Trophoblast cell (in vitro differentiated cells and primary cell): ENCODE measurements around the gene CDHR5. TPM values are rescaled to one million over a fixed set of nuclear protein-coding genes. Genes with fewer than 3 reads are reported as not detected.

Experiments
- DNase-seq, 2 donors: peaks; one replicate each; pipeline ENCODE4 v3.0.0-alpha.2; 2016
- H2AFZ ChIP-seq: 2 replicates; pipeline ENCODE4 v1.6.1; 2013; ENCODE audit warnings: low read length, moderate library complexity, mild to moderate bottlenecking; ENCODE audit not compliant: insufficient read depth, poor library complexity
- H2AK5ac ChIP-seq: 2 replicates; pipeline ENCODE4 v1.6.1; 2013; ENCODE audit warnings: mild to moderate bottlenecking, low read length
- H2BK120ac ChIP-seq: 2 replicates; pipeline ENCODE4 v1.6.1; 2013; ENCODE audit warnings: low read length, mild to moderate bottlenecking, moderate library complexity; ENCODE audit not compliant: insufficient read depth, poor library complexity
- H2BK12ac ChIP-seq: 2 replicates; pipeline ENCODE4 v1.6.1; 2013; ENCODE audit warnings: mild to moderate bottlenecking, low read length, moderate library complexity
- H2BK5ac ChIP-seq: 2 replicates; pipeline ENCODE4 v1.6.1; 2013; ENCODE audit warnings: low read length, low read depth, moderate library complexity, mild to moderate bottlenecking; ENCODE audit not compliant: poor library complexity
- H3K14ac ChIP-seq: 2 replicates; pipeline ENCODE4 v1.6.1; 2013; ENCODE audit warnings: mild to moderate bottlenecking, low read length
- H3K18ac ChIP-seq: 2 replicates; pipeline ENCODE4 v1.6.1; 2013; ENCODE audit warnings: mild to moderate bottlenecking, low read length
- H3K23ac ChIP-seq: 2 replicates; pipeline ENCODE4 v1.6.1; 2013; ENCODE audit warnings: low read length
- H3K27ac ChIP-seq: 2 replicates; pipeline ENCODE4 v1.5.1; 2013; ENCODE audit warnings: low read depth, mild to moderate bottlenecking, inconsistent platforms, low read length, moderate library complexity
- H3K27me3 ChIP-seq: 2 replicates; pipeline ENCODE4 v1.6.1; 2013; ENCODE audit warnings: inconsistent platforms, mild to moderate bottlenecking, low read length, moderate library complexity; ENCODE audit not compliant: insufficient read depth
- H3K36me3 ChIP-seq, 2 experiments: 1 replicate in 1 of 2; 2 replicates in 1 of 2; pipeline ENCODE4 v1.6.1; 2013; ENCODE audit warnings: low read length in 2 of 2, mild to moderate bottlenecking in 2 of 2, moderate library complexity in 1 of 2; ENCODE audit not compliant: insufficient read depth in 2 of 2, control insufficient read depth in 1 of 2
- H3K4ac ChIP-seq: 2 replicates; pipeline ENCODE4 v1.6.1; 2013; ENCODE audit warnings: low read depth, mild to moderate bottlenecking, low read length, moderate library complexity
- H3K4me1 ChIP-seq, 2 experiments: 1 replicate in 1 of 2; 2 replicates in 1 of 2; pipeline ENCODE4 v1.6.1; 2013; ENCODE audit warnings: low read length in 2 of 2, mild to moderate bottlenecking in 2 of 2, moderate library complexity in 1 of 2; ENCODE audit not compliant: insufficient read depth in 2 of 2, control insufficient read depth in 1 of 2
- H3K4me2 ChIP-seq: 2 replicates; pipeline ENCODE4 v1.6.1; 2013; ENCODE audit warnings: inconsistent platforms, mild to moderate bottlenecking, low read length, moderate library complexity
- H3K4me3 ChIP-seq: 2 replicates; pipeline ENCODE4 v1.5.1; 2013; ENCODE audit warnings: mild to moderate bottlenecking, low read depth, low read length, inconsistent platforms
- H3K79me1 ChIP-seq: one replicate; pipeline ENCODE4 v1.6.1; 2013; ENCODE audit warnings: low read length
- H3K79me2 ChIP-seq: 2 replicates; pipeline ENCODE4 v1.6.1; 2013; ENCODE audit warnings: low read length, mild to moderate bottlenecking; ENCODE audit not compliant: control insufficient read depth, insufficient read depth, poor library complexity
- H3K9ac ChIP-seq: 2 replicates; pipeline ENCODE4 v1.6.1; 2013; ENCODE audit warnings: mild to moderate bottlenecking, low read length
- H3K9me3 ChIP-seq: 2 replicates; pipeline ENCODE4 v1.6.1; 2013; ENCODE audit warnings: low read depth, mild to moderate bottlenecking, control low read depth, inconsistent platforms, low read length; ENCODE audit not compliant: insufficient read depth
- H4K12ac ChIP-seq: 2 replicates; pipeline ENCODE4 v1.6.1; 2013; ENCODE audit warnings: low read depth, mild to moderate bottlenecking, low read length, moderate library complexity
- H4K8ac ChIP-seq: 2 replicates; pipeline ENCODE4 v1.6.1; 2013; ENCODE audit warnings: low read depth, mild to moderate bottlenecking, low read length, moderate library complexity
- H4K91ac ChIP-seq: one replicate; pipeline ENCODE4 v1.6.1; 2013; ENCODE audit warnings: low read depth, mild to moderate bottlenecking, low read length, moderate library complexity
- WGBS: extraction: QIAGEN DNeasy Blood & Tissue Kit; methylation state at CpG from one replicate; pipeline ENCODE4 v1.1.7; 2013; ENCODE audit warnings: missing lambda C conversion rate; ENCODE audit not compliant: insufficient read length, insufficient coverage; ENCODE audit errors: extremely low coverage; 5-methylcytosine and 5-hydroxymethylcytosine counted together
- polyA plus RNA-seq: library from polyadenylated mRNA; stranded (reverse); fragments of 200-250 nt; gene quantifications from 2 replicates; pipeline ENCODE4 v1.2.3, GENCODE V29; 2013

The CDHR5 gene, protein sequence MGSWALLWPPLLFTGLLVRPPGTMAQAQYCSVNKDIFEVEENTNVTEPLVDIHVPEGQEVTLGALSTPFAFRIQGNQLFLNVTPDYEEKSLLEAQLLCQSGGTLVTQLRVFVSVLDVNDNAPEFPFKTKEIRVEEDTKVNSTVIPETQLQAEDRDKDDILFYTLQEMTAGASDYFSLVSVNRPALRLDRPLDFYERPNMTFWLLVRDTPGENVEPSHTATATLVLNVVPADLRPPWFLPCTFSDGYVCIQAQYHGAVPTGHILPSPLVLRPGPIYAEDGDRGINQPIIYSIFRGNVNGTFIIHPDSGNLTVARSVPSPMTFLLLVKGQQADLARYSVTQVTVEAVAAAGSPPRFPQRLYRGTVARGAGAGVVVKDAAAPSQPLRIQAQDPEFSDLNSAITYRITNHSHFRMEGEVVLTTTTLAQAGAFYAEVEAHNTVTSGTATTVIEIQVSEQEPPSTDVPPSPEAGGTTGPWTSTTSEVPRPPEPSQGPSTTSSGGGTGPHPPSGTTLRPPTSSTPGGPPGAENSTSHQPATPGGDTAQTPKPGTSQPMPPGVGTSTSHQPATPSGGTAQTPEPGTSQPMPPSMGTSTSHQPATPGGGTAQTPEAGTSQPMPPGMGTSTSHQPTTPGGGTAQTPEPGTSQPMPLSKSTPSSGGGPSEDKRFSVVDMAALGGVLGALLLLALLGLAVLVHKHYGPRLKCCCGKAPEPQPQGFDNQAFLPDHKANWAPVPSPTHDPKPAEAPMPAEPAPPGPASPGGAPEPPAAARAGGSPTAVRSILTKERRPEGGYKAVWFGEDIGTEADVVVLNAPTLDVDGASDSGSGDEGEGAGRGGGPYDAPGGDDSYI
- 0.03 and 0.04 TPM in 2 replicates for polyA plus RNA-seq

DNA sequence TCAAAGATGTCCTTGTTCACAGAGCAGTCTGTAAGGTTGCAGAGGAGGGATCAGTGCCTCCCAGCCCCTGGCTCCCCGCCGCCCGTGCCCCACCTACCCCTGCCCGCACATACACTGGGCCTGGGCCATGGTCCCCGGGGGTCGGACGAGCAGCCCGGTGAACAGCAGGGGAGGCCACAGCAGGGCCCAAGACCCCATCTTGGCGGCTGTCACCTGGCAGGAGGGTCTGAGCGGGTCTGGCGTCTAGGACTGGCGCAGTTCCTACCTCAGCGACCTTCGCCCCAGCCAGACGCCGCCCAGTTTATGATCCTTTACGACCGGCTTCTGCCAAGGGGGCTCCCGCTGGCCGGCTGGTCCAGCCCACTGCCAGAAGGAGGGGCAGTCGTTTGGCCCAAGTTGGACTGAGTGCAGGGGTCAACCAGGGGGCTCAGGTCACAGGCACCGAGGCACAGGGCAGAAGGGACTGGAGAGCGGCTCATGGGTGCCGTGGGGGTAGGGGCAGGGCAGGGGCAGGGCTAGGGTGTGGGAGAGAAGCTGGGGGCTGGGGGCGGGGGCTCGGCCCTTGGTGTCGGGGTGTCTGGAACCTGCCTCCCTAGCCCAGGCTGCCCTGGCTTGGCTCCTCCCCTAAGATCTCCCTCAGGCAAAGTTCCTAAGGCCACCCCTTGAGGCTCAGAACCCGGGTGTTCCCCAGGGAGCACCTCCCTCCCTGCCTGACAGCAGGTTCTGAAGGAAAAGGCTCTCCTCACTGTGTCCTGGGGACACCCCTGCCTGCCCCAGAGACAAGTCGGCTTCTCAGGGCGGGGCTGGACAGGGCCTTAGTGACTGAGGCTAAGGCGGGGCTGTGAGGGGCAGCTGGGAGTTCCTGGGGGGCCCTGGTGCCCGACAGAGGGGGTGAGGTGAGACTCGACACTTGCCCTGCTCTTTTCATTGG lies at the start of gene CDHR5:
Gene CDHR5, minus strand, starts transcription at position 251 of the 931 bp plus-strand sequence. Its CDS starts 53 bp downstream, at position 198.
- no peak within 1 kb of the TSS for H3K4ac ChIP-seq
- no CpG with 5 or more reads among the region's 33 CpGs for WGBS

DNA sequence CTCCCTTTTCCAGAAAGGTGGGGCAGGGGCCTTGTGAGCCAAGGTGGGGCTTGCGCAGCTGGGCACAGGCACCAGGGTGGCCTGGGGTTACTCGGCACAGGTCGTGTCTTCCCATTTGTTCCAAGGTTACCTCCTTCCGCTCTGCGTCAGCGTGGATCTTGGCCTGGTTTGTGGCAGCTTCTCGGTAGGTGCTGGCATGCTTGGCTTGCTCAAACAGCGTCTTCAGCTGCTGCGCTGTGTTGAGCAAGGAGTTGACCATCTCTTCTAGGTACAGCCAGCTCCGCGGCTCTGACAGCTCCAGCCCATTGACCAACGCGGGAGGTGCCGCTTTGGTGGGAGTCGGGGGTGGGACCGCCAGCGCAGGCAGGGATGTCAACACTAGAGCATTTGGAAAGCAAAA lies 49.7 kb upstream of the CDHR5 start:
- H2BK120ac ChIP-seq = no peak overlapping the region
- no peak overlapping the region for H3K23ac ChIP-seq
- H3K9ac ChIP-seq = no peak overlapping the region
- no peaks in the 10 kb centered on the region for H3K79me1 ChIP-seq
- H3K79me2 ChIP-seq = no peaks in the 10 kb centered on the region
- H2AFZ ChIP-seq = no peak overlapping the region
- H3K4ac ChIP-seq = no peak overlapping the region
- H2AK5ac ChIP-seq = no peak overlapping the region
- no peaks in the 10 kb centered on the region for H3K9me3 ChIP-seq
- DNase-seq = no peak
- no peak overlapping the region for H3K4me3 ChIP-seq
- H4K91ac ChIP-seq = no peak overlapping the region
- no peak overlapping the region for H3K27ac ChIP-seq
- H3K4me2 ChIP-seq = no peak overlapping the region
- no peak overlapping the region for H4K8ac ChIP-seq
- H3K27me3 ChIP-seq = no peaks in the 10 kb centered on the region
- H3K18ac ChIP-seq = no peak overlapping the region
- H2BK12ac ChIP-seq = no peak overlapping the region
- H4K12ac ChIP-seq = no peak overlapping the region
- peaks cover 35 to 39% of the 10 kb centered on the region in 2 experiments for H3K36me3 ChIP-seq
- H2BK5ac ChIP-seq = no peak overlapping the region
- no peak overlapping the region for H3K14ac ChIP-seq
- no CpG with 5 or more reads among the region's 17 CpGs for WGBS
- no peaks in the 10 kb centered on the region for H3K4me1 ChIP-seq

More for the DNA sequence above, at the start of gene CDHR5:
- H3K23ac ChIP-seq = no peak within 1 kb of the TSS
- no peaks in the 10 kb centered on the region for H3K79me2 ChIP-seq
- no peak within 1 kb of the TSS for H3K18ac ChIP-seq
- peaks cover 5% of the 10 kb centered on the region for H3K27me3 ChIP-seq
- peaks cover 1% of the 10 kb centered on the region for H3K9me3 ChIP-seq
- no peak within 1 kb of the TSS for H2AK5ac ChIP-seq
- no peak within 1 kb of the TSS for H2BK5ac ChIP-seq
- no peak within 1 kb of the TSS for H4K91ac ChIP-seq
- no peak within 1 kb of the TSS for H3K4me2 ChIP-seq
- H3K9ac ChIP-seq = no peak within 1 kb of the TSS
- DNase-seq = no peak
- no peak within 1 kb of the TSS for H3K14ac ChIP-seq
- H2BK12ac ChIP-seq = no peak within 1 kb of the TSS
- H3K27ac ChIP-seq = no peak within 1 kb of the TSS
- no peaks in the 10 kb centered on the region for H3K79me1 ChIP-seq
- H2BK120ac ChIP-seq = no peak within 1 kb of the TSS
- H4K8ac ChIP-seq = no peak within 1 kb of the TSS
- H3K4me1 ChIP-seq = peaks cover 0 to 7% of the 10 kb centered on the region in 2 experiments
- no peak within 1 kb of the TSS for H2AFZ ChIP-seq
- H3K4me3 ChIP-seq = no peak within 1 kb of the TSS
- no peak within 1 kb of the TSS for H4K12ac ChIP-seq
- H3K36me3 ChIP-seq = peaks cover 0 to 2% of the 10 kb centered on the region in 2 experiments

DNA sequence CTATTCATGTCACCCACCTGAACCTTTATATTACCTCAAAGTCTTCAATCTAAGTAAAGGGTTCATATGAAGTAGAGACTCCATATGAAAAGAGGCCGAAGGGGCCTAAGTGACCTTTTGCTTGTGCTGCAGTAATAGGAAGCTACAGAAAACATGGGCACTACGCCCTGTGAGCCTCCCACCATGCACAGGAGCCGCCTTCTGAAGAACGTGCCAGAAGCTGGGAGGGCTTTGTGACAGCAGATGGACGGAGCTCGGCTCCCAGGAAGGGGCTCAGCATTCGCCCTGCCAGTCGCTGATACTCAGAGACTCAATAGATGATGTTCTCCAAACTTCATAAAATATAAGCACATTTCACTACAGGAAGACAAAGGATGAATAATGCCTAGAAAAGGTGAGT lies 49.1 kb upstream of the CDHR5 start:
- H3K36me3 ChIP-seq = peaks cover 34 to 37% of the 10 kb centered on the region in 2 experiments

More for the DNA sequence above, 49.1 kb upstream of the CDHR5 start:
- Histone ChIP-seq H2AFZ (no peak overlapping the region), H4K91ac (no peak overlapping the region), H4K12ac (no peak overlapping the region), H3K23ac (no peak overlapping the region), H2BK12ac (no peak overlapping the region), H3K27me3 (no peaks in the 10 kb centered on the region), H3K27ac (no peak overlapping the region), H4K8ac (no peak overlapping the region), H3K18ac (no peak overlapping the region), H3K4me1 (no peaks in the 10 kb centered on the region), H3K79me2 (no peaks in the 10 kb centered on the region), H2AK5ac (no peak overlapping the region), H3K4me2 (no peak overlapping the region), H3K14ac (no peak overlapping the region), H3K9me3 (no peaks in the 10 kb centered on the region), H2BK5ac (no peak overlapping the region), H3K4me3 (no peak overlapping the region), H2BK120ac (no peak overlapping the region), H3K9ac (no peak overlapping the region), H3K79me1 (no peaks in the 10 kb centered on the region), H3K4ac (no peak overlapping the region)
- no CpG with 5 or more reads among the region's 8 CpGs for WGBS
- no peak for DNase-seq
